Gastroesophageal sphincter (tissue), 4 donors: ENCODE results near the gene AOX1. TPM values are rescaled to one million over a fixed set of nuclear protein-coding genes. Genes with fewer than 3 reads are reported as not detected.

Experiments
- ATAC-seq: fragments of 150-250 bp; one replicate; pipeline ENCODE4 v1.9.1; 2016; ENCODE audit warnings: mild to moderate bottlenecking, moderate library complexity
- H3K27ac ChIP-seq, 4 donors: fragments of 200-600 bp; sonication (generic) in 3 of 4; 1 replicate in 3 of 4; 2 replicates in 1 of 4; pipeline ENCODE4 v1.5.1; 2016 to 2019
- H3K27me3 ChIP-seq: fragments of 200-600 bp; sonication (generic); one replicate; pipeline ENCODE4 v1.5.1; 2019
- H3K36me3 ChIP-seq, 2 donors: fragments of 200-600 bp; sonication (generic); one replicate each; pipeline ENCODE4 v1.5.1; 2019; ENCODE audit warnings: control low read depth in 1 of 2
- H3K4me1 ChIP-seq, 3 donors: fragments of 200-600 bp; sonication (generic); 1 replicate in 2 of 3; 2 replicates in 1 of 3; pipeline ENCODE4 v1.5.1; 2016 to 2019; ENCODE audit warnings: control low read depth in 2 of 3
- H3K4me3 ChIP-seq, 2 donors: fragments of 200-600 bp; sonication (generic); one replicate each; pipeline ENCODE4 v1.5.1; 2019; ENCODE audit warnings: mild to moderate bottlenecking in 1 of 2, moderate library complexity in 1 of 2
- H3K9me3 ChIP-seq, 3 donors: fragments of 200-600 bp; sonication (generic); one replicate each; pipeline ENCODE4 v1.5.1; 2017 to 2019; ENCODE audit warnings: control low read depth in 2 of 3
- CTCF ChIP-seq, 4 experiments: fragments of 200-600 bp in 2 of 4; fragments of 450-650 bp in 2 of 4; sonication (generic) in 1 of 4; IDR thresholded peaks; one replicate each; pipeline ENCODE4 v1.5.1; 2017 to 2019; ENCODE audit warnings: antibody characterized with exemption in 4 of 4, mild to moderate bottlenecking in 2 of 4, moderate library complexity in 2 of 4
- EP300 ChIP-seq: sonication (generic); formaldehyde crosslinking; IDR thresholded peaks from one replicate; pipeline ENCODE4 v1.6.1; 2017; ENCODE audit warnings: antibody characterized with exemption, mild to moderate bottlenecking
- POLR2A ChIP-seq, 2 donors: fragments of 450-650 bp; IDR thresholded peaks; one replicate each; pipeline ENCODE4 v1.6.1; 2017; ENCODE audit warnings: antibody characterized with exemption in 2 of 2, mild to moderate bottlenecking in 2 of 2, moderate library complexity in 1 of 2
- POLR2AphosphoS5 ChIP-seq: sonication (generic); formaldehyde crosslinking; IDR thresholded peaks from one replicate; pipeline ENCODE4 v1.6.1; 2017; ENCODE audit warnings: antibody characterized with exemption
- WGBS, 2 donors: methylation state at CpG; one replicate each; pipeline ENCODE4 v1.1.5; 2018; ENCODE audit warnings: low coverage in 1 of 2; 5-methylcytosine and 5-hydroxymethylcytosine counted together
- total RNA-seq, 4 donors: library from RNA; depleted of rRNA; stranded (reverse); fragments of >200 nt; gene quantifications; one replicate each; pipeline ENCODE4 v1.1.0, GENCODE V29; 2016

AOX1 gene
- total RNA-seq, 4 donors from 2014 or later: 36.7 to 125 (median 85.6) TPM

GRCh38 chr2:200702044-200702443 lies 116.2 kb downstream of the AOX1 start:
- H3K36me3 ChIP-seq: no peaks in the 10 kb centered on the region
- H3K27ac ChIP-seq: no peak overlapping the region
- WGBS, 2 donors: 50 to 75% methylated on average over 1 of the region's 1 CpG
- no peaks in the 10 kb centered on the region for H3K9me3 ChIP-seq
- no peaks in the 10 kb centered on the region for H3K27me3 ChIP-seq
- no peak for ATAC-seq
- no peak for TF ChIP-seq POLR2A (IDR thresholded peaks at IDR 0.05)
- TF ChIP-seq POLR2AphosphoS5: no peak
- no peak for TF ChIP-seq CTCF (IDR thresholded peaks at IDR 0.05)
- TF ChIP-seq EP300: no peak
- no peak overlapping the region for H3K4me3 ChIP-seq
- H3K4me1 ChIP-seq: no peaks in the 10 kb centered on the region

- H3K36me3 ChIP-seq: no peaks in the 10 kb centered on the region
- TF ChIP-seq POLR2AphosphoS5 (no peak), CTCF (IDR thresholded peaks at IDR 0.05) (no peak), EP300 (no peak), POLR2A (IDR thresholded peaks at IDR 0.05) (no peak)
- WGBS, 2 donors: 82 to 90% methylated on average over 4 of the region's 4 CpGs
- no peak overlapping the region for H3K4me3 ChIP-seq
- no peak for ATAC-seq
- H3K9me3 ChIP-seq: no peaks in the 10 kb centered on the region
- H3K27ac ChIP-seq: no peak overlapping the region
- H3K27me3 ChIP-seq: no peaks in the 10 kb centered on the region
- no peaks in the 10 kb centered on the region for H3K4me1 ChIP-seq
Observed at GRCh38 chr2:200702646-200703118, 116.9 kb downstream of the AOX1 start.

GRCh38 chr2:200703127-200703925 lies 117.5 kb downstream of the AOX1 start:
- 41 to 50% methylated on average over 6 of the region's 6 CpGs for WGBS, 2 donors
- no peaks in the 10 kb centered on the region for H3K9me3 ChIP-seq
- H3K36me3 ChIP-seq: no peaks in the 10 kb centered on the region
- H3K27ac ChIP-seq: no peak overlapping the region
- no peaks in the 10 kb centered on the region for H3K27me3 ChIP-seq
- peak in 3 of 4 experiments; percentile 43 to 55 (median 48) for TF ChIP-seq CTCF (IDR thresholded peaks at IDR 0.05)
- TF ChIP-seq POLR2AphosphoS5: no peak
- H3K4me3 ChIP-seq: no peak overlapping the region
- H3K4me1 ChIP-seq: no peaks in the 10 kb centered on the region
- ATAC-seq: no peak

GRCh38 chr2:200703926-200704637 lies 118.3 kb downstream of the AOX1 start:
- Histone ChIP-seq H3K27me3 (no peaks in the 10 kb centered on the region), H3K4me3 (no peak overlapping the region), H3K4me1 (no peaks in the 10 kb centered on the region), H3K9me3 (no peaks in the 10 kb centered on the region), H3K36me3 (no peaks in the 10 kb centered on the region), H3K27ac (no peak overlapping the region)
- no peak for TF ChIP-seq POLR2AphosphoS5
- no peak for TF ChIP-seq CTCF (IDR thresholded peaks at IDR 0.05)
- TF ChIP-seq POLR2A (IDR thresholded peaks at IDR 0.05): no peak
- no peak for TF ChIP-seq EP300
- WGBS, 2 donors: 25 to 33% methylated on average over 3 to 4 of the region's 4 CpGs
- no peak for ATAC-seq
